Activated CD4-positive, CD25-positive, alpha-beta regulatory T cell (primary cell): ENCODE results near the gene SF3B1.
"Not testable (repeated sequence)": the region's sequence is repeated elsewhere in the genome, so short reads cannot be mapped to it uniquely, and the experiment has no call there.

Experiments used
- DNase-seq, 4 experiments: peaks; one replicate each; lab custom pipeline; 2025; lab: John Stamatoyannopoulos, UW

The SF3B1 gene, protein sequence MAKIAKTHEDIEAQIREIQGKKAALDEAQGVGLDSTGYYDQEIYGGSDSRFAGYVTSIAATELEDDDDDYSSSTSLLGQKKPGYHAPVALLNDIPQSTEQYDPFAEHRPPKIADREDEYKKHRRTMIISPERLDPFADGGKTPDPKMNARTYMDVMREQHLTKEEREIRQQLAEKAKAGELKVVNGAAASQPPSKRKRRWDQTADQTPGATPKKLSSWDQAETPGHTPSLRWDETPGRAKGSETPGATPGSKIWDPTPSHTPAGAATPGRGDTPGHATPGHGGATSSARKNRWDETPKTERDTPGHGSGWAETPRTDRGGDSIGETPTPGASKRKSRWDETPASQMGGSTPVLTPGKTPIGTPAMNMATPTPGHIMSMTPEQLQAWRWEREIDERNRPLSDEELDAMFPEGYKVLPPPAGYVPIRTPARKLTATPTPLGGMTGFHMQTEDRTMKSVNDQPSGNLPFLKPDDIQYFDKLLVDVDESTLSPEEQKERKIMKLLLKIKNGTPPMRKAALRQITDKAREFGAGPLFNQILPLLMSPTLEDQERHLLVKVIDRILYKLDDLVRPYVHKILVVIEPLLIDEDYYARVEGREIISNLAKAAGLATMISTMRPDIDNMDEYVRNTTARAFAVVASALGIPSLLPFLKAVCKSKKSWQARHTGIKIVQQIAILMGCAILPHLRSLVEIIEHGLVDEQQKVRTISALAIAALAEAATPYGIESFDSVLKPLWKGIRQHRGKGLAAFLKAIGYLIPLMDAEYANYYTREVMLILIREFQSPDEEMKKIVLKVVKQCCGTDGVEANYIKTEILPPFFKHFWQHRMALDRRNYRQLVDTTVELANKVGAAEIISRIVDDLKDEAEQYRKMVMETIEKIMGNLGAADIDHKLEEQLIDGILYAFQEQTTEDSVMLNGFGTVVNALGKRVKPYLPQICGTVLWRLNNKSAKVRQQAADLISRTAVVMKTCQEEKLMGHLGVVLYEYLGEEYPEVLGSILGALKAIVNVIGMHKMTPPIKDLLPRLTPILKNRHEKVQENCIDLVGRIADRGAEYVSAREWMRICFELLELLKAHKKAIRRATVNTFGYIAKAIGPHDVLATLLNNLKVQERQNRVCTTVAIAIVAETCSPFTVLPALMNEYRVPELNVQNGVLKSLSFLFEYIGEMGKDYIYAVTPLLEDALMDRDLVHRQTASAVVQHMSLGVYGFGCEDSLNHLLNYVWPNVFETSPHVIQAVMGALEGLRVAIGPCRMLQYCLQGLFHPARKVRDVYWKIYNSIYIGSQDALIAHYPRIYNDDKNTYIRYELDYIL

DNA sequence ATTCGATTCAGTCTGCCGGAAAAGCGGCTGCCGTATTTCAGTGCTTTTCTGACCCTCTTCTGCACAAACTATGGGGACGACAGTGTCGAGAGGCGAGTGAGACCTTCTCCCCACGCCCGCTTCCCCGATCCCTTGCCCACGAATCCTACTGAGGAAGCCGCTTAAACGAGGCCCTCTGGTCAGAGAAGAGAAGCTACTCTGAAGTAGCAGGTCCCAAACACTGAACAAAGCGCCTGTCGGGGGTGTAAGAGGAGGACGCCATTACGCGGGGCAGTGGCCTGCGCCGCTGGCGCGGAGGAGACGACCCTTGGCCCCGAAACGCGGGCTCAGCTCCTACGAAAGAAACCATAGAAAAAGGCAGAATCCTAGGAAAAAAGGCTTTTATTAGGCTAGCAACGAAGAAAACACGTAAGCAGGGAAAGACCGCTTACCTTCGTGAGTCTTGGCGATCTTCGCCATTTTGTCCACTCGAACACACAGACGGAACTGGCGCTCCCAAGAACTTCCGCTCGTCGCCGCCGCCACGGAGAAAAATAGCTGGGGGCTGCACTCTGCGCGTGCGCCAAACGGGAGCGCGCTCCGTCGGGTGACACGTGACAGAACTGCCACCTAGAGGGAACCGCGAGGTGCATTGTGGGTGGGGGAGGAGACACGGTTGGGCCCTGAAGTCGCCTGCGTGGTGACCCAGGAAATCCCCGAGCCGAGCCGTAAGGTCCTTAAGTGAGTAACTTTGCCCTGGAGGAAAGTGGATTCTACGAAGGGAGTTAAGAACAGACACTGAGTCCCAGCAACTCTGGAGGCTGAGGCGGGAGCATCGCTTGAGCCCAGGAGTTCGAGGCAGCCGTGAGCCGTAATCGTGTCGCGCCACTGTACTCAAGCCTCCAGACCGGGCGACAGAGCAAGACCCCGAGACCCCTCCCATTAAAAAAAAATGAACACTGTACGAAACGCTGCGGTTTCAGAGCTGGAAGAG, at the start of gene SF3B1:
Gene SF3B1 (minus strand): TSS at position 488 of the 973 bp plus-strand sequence. CDS start 29 bp downstream, at position 459.
- DNase-seq = peak; percentile 95 to 98 (median 97)

DNA sequence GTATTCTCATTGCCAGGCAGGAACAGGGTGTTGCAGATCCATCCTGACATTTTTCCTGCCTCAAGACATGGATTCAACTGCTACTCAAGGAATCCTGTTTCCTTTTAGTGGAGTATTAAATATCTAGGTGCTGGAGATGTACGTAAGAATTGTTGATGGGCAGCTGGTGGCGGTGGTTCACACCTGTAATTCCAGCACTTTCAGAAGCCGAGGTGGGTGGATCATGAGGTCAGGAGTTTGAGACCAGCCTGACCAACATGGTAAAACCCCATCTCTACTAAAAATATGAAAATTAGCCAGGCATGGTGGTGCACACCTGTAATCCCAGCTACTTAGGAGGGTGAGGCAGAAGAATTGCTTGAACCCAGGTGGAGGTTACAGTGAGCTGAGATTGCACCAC, 49.4 kb upstream of the SF3B1 start:
- DNase-seq = not testable (repeated sequence)

DNA sequence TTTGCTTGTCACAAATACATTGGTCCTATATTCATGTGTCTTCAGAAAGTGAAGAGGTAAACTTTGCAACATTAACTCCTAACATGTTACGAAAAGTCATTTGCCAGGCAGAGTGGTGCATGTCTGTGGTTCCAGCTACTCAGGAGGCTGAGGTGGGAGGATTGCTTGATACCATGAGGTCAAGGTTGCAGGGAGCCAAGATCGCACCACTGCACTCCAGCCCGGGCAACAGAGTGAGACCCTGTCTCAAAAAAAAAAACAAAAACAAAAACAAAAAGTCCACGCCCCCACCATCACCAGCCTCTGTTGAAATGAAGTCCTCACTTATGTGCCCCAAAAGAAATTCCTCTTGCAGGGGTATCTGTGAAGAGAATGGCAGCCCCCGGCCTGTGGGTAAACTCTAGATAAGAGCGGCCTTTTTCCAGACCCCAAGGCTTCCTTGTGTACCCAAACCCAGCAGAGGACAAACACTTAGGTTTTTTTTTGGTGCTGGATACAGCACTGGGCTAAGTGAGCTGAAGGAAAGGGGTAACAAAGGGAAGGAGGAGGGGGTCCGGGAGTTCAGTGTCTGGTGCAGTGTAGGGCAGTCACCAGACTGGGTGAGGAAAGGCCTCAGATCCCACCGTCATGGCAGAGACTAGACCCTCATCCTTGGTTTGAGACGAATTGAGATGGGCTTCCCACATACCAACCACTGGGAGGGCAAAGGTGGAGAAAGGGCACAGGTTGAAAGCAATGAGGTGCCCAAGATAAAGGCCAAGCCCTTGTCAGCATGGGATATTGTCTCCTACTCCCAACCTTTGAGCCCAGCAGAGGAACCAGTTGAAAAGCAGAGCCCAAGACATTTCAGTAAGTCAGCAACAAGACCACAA, 45.6 kb upstream of the SF3B1 start:
- DNase-seq = no peak

DNA sequence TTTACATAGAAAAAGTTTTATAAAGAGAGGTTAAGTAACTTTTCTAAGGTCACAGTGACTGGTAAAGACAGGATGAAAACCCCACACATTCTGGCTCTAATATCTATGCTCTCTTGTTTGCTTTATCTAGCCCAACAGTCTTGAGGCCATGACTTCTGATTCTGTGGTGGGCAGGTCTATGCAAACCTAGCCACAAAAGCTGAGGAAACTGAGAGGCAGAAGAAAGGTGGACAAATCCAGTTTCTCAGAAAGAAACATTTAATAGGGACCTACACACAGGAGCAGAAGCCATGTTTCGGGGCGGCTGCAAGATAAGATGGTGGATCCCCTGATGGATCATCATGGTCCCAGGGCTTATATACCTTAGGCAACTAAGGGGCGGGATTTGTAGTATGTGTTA, 43.0 kb upstream of the SF3B1 start:
- DNase-seq = no peak

DNA sequence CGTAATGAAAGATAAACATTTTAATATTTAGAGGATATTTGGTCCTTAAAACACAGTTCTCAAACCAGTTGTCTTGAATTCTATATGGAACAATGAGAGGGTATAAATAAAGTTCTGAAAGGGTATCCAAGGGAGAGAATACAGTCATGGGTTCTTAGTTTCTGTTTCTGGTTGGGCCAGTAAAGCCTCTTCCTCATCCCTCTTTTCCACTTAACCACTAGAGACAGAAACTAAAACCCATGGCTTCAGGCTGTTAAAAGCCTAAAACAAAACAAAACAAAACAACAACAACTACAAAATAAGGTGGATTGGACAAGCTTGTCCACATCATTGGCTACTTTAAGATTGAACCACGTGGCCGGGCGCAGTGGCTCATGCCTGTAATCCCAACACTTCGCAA, 37.3 kb upstream of the SF3B1 start:
- DNase-seq = no peak

DNA sequence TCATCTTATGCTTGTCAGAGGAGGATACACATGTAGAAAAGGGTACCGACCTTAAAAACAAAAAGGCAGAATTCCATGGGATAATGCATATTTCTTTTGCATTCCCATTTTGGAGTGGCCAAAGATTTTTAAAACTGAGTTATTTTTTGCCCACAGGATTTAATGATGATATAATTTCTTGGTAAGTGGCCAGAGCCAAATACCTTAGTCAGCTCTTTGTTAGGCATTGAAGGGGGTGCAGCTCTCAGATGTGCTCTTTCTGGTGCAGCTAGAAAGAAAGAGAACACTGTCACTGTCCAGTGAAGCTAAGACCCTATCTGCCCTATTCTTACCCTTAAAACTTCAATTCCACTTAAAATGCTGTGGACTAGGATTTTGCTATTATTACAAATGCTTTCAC, 29.3 kb upstream of the SF3B1 start:
- DNase-seq = no peak

DNA sequence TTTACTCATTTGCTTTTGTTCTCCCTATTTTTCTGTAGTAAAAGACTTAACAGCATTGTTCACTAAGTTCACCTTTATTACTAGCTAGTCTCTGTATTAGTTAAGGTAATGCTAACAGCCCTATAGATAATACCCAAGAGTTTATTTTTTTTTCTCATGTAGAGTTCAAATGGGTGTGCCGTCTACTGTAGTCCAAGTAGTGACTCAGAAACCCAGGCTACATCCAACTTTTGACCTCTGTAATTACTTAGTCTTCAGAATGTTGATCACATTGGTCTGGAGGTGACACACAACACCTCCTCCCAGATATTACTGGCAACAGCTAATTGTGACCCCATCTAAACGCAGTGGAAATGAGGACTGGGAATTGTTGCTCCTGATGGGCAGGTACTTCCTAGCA, 26.2 kb upstream of the SF3B1 start:
- no peak for DNase-seq

DNA sequence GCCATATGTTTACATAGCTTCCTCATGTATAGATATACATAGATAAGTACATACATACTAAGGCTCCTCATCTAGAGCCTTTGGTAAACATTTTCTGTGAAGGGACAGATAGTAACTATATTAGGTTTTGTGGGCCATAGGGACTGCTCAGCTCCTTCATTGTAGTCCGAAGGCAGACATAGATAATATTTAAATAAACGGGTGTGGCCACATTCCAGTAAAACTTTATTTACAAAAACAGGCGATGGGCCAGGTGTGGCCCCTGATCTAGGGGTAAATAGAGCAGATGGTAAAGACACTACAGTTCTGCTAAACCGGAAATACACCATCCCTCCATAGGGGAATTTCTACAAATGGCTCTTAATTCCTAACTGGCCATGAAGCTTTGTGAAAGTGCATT, 25.8 kb upstream of the SF3B1 start:
- DNase-seq = no peak

DNA sequence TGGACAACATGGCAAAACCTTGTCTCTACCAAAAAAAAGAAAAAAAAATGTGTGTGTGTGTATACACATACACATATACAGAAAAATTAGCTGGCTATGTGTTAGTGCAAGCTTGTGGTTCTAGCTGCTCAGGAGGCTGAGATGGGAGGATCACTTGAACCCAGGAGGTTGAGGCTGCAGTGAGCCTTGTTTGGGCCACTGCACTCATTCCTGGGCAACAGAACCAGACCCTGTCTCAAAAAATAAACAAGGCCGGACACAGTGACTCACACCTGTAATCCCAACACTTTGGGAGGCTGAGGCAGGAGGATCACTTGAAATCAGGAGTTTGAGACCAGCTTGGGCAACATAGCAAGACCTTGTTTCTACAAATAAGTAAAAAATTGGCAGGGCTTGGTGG, 20.6 kb upstream of the SF3B1 start:
- no peak for DNase-seq

DNA sequence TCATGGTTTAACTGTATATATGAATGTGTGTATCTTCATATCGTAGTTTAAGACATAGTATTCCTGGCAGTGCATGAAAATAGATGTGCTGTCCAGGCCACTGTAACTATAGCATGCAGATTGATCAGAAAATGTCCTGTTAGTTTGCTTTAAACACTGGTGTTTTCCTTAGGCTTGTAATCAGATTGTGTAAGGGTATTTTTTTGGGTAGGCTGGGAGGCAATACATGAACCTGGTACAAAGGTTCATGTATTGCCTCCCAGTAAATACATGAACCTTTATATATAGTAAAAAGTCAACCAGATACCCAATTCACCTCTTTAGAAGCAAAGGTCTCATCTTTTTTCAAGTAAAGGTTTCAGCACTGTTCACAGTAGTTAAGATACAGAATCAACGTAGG, 20.1 kb upstream of the SF3B1 start:
- no peak for DNase-seq

DNA sequence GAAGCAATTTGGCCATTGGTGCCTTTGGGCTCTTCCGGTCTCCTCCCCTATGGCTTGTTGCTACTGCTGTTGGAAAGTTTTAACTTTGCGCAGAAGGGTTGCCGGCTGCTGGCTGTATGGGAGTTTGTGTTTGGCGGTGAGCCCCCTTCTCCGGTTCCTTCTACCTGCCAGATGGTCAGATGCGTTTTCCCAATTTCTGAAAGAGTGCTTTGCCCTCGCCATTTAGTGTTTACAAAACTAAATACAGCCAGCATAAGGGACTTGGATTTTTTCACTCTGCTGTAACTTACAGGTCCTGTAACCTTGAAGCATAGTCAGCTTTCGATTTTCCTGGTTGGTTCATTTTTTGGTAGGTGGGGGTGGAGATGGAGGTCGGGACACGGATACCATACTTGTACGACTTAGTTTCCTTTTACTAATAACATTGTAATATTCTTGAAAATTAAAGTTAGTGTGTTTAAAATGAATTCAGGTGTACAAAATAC, 19.1 kb upstream of the SF3B1 start:
- DNase-seq = no peak

DNA sequence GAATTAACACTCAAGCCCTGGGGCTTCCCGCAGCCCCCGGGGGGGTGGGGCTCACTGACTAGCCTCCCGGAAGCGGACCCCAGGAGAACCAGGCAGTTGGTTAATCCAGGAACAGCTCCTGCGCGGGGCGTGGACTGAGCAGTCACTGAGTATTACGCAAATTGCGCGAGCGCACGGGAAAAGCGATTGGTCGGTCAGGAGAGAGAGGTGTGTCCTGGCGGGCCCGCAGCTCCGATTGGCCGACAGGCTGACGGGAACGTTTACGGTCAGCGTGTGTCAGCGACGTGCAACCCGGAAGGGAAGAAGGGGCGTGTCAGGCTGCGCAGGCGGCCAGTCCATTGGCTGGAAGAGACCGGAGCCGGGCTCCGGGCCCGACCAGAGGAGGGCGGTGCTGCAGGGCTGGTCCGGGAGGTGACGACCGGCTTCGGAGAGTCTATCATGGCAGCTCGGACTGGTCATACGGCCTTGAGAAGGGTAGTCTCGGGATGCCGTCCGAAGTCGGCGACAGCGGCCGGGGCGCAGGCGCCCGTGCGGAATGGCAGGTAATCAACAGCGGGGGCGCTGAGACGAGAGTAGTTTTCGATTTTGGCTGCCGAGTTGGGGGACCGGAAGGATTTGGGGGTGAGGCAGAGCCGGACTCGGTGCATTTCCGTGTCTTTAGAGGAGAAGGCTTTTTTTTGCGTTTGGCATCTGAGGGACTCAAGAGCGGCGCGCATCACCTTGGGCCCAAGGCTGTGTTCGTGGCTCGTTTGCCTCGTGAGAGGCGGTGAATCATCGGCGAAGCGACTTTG, 18.5 kb upstream of the SF3B1 start, which contains the start of gene COQ10B:
Gene COQ10B (plus strand): TSS at position 430 of the 791 bp plus-strand sequence. CDS start 9 bp downstream, at position 439.
- peak; percentile 91 to 97 (median 96) for DNase-seq

DNA sequence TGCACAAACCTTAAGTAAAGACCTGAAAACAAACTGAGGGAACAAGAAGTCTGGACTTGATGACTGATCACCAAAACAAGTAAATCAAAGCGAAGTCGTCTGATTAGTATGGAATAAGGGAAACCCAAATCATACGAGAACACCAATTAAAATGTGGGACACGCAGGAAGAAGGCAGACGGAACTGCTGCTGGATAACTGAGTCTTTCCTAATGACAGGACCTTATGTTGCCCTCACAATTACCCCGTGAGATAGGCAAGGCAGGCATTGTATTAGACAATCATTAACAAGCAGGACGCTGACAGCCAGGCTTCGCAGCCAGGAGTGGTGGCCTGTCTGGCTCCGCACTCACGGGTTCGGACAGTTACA, 17.9 kb upstream of the SF3B1 start:
- no peak for DNase-seq

DNA sequence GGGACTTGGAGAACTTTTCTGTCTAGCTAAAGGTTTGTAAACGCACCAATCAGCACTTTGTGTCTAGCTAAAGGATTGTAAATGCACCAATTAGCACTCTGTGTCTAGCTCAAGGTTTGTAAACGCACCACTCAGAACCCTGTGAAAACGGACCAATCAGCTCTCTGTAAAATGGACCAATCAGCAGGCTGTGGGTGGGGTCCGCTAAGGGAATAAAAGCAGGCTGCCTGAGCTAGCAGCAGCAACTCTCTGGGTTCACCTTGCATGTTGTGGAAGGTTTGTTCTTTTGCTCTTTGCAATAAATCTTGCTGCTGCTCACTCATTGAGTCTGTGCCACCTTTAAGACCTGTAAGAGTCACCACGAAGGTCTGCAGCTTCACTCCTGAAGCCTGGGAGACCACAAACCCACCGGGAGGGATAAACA, 16.1 kb upstream of the SF3B1 start:
- DNase-seq = not testable (repeated sequence)

DNA sequence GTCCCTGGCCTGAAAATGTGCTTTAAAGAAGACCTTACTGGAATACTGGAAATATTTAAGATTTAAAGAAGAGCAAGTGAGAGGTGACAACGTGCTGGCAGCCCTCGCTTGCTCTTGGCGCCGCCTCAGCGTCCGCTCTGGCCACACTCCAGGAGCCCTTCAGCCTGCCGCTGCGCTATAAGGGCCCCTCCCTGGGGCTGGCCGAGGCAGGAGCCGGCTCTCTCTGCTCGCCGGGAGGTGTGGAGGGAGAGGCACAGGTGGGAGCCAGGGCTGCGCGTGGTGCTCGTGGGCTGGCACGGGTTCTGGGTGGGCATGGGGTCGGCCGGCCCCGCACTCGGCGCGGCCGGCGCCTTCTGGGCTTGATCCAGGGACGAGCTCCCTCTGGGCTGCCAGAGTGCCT, 15.6 kb upstream of the SF3B1 start:
- DNase-seq = no peak

DNA sequence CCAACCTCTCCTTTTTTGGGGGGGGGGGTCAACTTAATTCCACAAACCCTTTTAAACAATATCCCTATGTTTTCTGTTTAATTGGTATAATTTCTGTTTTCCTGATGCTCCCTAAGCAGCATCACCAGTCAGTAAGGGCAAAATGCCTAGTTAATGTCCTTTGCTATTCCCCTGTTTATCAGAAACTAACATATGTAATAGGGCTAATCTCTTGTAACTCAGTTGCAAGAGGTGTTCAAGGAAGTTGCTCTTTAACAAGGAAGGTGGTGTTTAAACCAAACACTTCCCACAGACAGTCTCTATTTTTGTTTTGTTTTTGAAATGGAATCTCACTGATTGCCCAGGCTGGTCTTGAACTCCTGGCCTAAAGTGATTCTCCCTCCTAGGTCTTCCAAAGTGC, 12.0 kb upstream of the SF3B1 start:
- no peak for DNase-seq

DNA sequence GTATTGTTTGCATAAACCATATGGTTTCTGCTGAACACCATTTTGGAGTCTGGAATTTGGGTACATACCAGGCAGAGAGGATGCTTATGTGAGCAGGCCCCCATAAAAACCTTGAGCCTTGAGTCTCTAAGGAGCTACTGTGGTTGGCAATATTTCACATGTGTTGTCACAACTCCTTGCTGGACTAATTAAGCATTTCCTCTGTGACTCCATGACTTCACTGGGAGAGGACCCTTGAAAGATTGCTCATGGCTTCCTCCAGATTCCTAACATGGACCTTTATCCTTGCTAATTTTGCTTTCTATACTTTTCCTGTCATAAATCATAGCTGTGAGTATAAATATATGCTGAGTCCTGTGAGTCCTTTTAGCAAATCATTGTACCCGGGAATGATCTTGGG, 10.9 kb upstream of the SF3B1 start:
- no peak for DNase-seq

DNA sequence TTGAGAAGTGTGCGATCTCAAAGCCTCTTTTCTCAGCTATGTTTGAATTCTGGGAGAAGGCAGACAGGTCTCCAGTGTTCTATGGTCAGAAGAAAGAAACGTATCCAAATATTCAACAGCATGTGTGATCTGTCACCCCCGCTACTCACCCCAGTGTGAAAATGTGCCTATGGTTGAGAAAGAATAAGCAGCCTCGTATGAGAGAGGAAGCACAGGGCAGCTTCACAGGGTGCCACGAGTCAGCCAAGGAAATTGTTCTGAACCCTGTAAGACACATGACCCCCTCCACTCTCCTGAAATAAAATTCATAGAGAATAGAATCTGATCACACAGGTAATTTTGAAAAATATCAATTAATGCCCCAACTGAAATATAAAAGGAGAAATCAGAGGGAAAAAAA, 8.0 kb upstream of the SF3B1 start:
- DNase-seq = no peak

DNA sequence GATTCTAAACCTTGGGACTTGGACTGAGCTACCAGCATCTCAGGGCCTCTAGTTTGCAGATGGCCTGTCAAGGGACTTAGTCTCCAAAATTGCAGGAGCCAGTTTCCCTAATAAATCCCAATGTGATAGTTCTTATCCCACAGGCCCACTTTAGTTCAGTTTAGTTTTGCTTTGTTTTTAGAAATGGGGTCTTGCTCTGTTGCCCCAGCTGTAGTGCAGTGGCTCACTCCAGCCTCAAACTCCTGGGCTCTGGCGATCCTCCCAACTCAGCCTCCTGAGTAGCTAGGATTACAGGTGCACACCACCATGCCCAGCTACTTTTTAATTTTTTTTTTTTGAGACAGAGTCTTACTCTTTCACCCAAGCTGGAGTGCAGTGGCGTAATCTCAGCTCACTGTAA, 2.6 kb upstream of the SF3B1 start:
- DNase-seq = no peak
